ENCODE results near the gene NUDT15.
"Not testable (repeated sequence)": the region's sequence is repeated elsewhere in the genome, so short reads cannot be mapped to it uniquely, and the experiment has no call there.

Gene NUDT15

DNA sequence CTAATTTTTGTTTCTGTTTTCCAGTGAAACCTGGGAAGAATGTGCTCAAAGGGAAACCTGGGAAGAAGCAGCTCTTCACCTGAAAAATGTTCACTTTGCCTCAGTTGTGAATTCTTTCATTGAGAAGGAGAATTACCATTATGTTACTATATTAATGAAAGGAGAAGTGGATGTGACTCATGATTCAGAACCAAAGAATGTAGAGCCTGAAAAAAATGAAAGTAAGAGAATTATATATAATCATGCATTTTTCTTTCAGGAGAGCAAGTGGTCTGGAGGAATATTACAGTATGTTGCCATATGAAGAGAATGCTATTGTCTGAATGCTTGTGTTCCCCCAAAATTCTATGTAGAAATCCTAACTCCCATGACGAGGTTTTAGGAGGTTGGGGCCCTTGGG is 3.4 kb downstream of the NUDT15 start:
- FAIRE-seq, result no peak
- DNase-seq (ENCODE audit: insufficient read length, low spot score), result no peak

DNA sequence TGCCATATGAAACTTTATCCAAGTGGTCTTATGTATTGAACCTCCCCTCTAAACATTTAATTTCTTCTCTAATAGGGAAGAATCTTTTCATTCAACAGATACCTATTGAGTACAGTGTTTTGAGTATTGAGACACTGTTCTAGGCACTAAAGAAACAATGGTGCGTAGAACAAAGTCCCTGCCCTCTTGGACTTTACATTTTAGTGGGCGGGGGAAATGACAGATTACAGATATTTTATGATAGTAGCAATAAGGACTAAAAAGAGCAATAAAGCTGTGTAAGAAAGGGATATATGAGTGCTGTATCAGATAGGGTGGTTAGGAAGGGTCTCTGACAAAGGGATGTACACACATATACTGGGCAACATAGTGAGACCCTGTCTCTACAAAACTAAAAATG is 5.4 kb downstream of the NUDT15 start:
- no peak for DNase-seq (ENCODE audit: insufficient read length, low spot score)
- no peak for FAIRE-seq

DNA sequence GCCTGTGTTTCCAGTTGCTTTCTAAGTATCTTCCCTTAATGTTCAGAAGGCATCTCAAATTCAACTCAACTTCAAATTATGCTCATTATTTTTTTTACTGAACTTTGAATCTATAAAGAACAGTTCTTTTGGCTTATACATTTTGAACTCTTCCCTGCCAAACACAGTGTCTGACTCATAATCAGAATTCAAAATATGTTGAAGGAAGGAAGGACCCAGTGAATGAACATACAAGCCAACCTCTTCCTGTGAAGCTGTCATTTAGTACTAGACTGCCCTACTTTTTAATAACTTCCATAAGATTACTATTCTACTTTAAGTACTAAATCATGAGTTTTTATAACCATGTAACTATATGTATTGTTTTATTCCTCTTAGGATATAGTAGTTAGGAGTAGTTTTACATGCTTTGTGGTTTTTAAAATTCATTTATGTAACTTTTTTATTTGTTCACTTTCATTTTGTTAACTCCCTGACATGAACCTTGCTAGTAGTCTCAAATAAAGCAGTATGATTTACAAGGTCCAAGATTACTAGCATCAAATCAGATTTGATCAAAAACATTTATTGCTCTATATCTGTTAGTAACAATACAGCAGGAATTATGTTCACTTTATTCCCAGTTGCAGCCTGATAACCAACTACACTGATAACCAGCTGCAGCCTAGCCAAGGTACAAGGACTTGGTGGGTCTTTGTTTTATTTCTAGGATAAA is 6.4 kb downstream of the NUDT15 start:
- DNase-seq (ENCODE audit: insufficient read length, low spot score) (no peak), FAIRE-seq (no peak)

DNA sequence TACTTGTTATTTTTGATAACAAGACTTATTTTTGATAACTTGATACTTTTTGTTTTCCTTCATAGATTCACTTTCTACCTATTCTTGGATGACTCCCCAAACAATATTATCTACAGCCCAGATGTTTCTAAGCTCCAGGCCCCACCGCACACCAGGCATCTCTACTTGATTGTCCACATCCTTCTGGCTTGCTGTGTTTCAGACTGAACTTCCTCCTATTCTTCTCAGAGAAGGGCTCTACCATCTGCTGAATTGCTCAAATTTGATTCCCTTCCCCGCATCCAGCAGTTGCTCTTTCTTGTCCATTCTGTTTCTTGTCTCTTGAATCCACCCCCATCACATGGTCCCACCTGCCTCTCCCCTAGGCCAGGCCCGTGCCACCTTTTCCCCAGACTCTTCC is 13.0 kb downstream of the NUDT15 start:
- FAIRE-seq (no peak), DNase-seq (ENCODE audit: insufficient read length, low spot score) (no peak)

DNA sequence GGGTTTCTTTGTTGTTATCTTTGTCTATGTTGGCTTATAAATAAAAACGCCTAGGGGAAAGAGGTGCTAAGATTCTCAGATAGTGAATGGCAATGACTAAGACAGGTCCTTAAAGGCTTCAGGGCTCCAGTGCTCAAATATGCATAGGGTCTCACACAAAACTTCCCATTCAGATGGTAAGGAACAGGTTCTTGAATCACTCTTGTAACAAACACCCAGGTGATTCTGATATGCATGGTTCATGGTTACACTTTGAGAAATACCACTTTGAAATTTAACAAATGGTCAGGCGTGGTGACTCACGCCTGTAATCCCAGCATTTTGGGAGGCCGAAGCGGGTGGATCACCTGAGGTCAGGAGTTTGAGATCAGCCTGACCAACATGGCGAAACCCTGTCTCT is 17.1 kb downstream of the NUDT15 start:
- no peak for DNase-seq (ENCODE audit: insufficient read length, low spot score)
- no peak for FAIRE-seq

DNA sequence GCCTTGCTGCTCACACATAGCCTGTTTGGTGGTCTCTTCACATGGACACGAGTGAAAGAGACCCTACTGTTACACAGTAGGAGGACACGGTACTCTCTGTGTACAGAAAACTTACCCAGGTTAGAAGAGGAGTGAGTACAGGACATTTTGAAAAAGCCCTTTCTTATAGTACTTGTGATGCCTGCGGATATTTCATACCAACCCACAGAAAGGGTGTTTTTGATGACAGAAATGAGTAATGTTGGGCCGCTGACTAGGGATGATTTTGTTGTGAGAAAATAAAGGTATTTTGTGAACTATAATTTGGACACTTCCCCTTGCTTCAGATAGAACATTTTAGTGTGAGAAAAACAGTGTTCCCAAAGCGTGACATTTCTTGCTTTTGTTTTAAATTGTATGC is 18.2 kb downstream of the NUDT15 start:
- DNase-seq (ENCODE audit: insufficient read length, low spot score) (no peak), FAIRE-seq (no peak)

DNA sequence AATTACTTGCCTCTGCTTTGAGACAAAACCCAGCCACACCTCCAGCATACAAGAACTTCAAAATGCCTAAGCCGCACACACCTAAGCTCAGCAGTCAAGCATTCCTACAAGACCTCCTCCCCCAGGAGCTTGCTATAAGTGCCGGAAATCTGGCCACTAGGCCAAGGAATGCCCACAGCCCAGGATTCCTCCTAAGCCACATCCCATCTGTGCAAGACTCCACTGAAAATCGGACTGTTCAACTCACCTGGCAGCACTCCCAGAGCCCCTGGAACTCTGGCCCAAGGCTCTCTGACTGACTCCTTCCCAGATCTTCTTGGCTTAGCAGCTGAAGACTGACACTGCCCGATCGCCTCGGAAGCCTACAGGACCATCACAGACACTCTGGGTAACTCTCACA is 21.0 kb downstream of the NUDT15 start:
- FAIRE-seq; DNase-seq (ENCODE audit: insufficient read length, low spot score): not testable (repeated sequence)

DNA sequence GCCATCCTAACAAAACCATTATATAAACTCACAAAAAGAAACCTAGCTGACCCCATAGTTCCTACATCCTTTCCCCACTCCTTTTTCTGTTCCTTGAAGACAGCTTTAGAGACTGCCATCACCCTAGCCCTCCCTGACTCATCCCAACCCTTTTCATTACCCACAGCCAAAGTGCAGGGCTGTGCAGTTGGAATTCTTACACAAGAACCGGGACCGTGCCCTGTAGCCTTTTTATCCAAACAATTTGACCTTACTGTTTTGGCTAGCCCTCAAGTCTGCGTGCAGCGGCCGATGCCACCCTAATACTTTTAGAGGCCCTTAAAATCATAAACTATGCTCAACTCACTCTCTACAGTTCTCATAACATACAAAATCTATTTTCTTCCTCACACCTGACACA is 22.4 kb downstream of the NUDT15 start:
- FAIRE-seq; DNase-seq (ENCODE audit: insufficient read length, low spot score): not testable (repeated sequence)

DNA sequence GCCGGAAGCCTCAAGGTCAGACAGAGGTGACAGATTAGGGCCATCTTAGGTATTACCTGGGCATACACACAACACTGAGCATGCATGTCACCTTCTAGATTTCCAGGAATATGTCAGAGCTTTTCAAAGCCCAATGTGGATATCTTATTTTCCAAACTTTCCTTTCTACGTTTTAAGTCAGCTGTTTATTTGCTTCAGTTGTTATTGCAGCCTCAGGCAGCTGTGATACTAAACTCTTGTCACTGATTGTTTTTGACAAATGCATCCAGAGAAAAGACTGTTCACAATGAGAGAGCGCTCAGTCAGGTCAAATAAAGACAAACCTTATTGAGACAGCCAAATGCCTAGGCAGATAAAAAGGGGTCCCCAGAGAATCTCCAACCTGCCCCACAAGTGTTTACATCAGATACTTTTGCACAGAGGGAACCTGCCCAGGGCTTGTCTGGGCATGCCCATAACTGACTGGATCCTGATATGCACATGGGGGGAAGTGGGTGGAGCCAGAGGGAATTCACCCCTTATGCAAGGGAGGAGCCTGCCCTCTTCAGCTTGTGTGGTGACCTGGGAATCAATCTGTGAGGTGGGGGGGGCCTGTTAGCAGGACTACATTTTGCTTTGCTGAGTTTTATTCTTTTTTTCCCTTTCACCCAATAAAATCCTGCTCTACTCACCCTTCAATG is 28.9 kb downstream of the NUDT15 start:
- FAIRE-seq (no peak), DNase-seq (ENCODE audit: insufficient read length, low spot score) (no peak)

DNA sequence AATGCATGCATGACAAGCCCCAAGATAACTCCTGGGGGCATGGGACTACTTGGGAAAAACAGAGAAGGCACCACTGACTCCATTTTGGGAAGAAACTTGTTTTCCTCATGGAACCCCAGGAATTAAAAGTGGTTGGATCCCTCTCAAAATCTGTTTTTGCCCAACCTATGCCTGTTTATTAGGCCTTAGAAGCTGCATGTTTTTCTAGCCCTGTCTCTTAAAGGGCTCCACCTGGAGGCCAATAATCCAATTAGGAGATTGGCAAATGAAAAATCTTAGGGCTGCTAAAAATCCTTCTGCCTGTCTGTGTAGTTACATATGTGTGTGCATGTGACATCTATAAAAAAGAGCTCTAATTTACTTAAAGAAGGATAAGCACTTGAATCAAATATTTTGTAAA is 30.5 kb downstream of the NUDT15 start:
- DNase-seq (ENCODE audit: insufficient read length, low spot score) (no peak), FAIRE-seq (no peak)

DNA sequence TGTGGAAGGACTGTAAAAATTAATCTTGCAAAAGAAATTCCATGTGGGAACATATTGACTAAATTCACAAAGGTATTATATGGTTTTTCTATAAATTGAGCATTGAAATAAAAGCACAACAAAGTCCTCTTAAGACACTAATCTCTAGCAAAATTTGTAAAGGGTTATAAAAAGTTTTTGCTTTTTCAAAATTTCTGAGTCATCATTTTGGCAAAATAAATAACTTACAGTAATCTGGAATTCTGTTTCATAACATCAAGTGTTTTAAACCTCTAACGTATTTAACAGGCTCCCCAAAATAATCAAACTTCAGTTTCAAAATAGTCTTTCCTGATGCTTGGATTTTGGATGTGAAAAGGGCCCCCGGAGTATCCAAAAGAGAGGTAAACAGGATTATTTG is 31.4 kb downstream of the NUDT15 start:
- no peak for FAIRE-seq
- DNase-seq (ENCODE audit: insufficient read length, low spot score), result no peak

DNA sequence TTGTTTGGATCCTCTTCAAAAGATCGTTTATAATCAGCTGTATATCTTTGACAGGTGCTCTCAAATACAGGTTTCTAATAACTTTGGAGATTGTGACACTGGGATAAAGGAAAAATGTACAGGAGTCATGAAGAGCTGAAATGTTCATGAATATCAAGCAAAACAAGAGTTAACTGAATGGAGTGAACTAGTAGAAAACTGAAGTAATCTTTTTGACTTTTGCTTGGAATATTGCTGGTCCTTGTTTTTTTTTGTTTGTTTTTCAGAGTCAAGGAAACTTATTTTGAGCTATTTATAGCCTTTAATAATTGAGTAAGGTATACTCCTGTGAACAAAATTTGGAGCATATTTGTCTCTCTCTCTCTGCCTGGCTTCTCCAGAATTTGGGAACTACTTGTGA is 32.0 kb downstream of the NUDT15 start:
- FAIRE-seq (no peak), DNase-seq (ENCODE audit: insufficient read length, low spot score) (no peak)

DNA sequence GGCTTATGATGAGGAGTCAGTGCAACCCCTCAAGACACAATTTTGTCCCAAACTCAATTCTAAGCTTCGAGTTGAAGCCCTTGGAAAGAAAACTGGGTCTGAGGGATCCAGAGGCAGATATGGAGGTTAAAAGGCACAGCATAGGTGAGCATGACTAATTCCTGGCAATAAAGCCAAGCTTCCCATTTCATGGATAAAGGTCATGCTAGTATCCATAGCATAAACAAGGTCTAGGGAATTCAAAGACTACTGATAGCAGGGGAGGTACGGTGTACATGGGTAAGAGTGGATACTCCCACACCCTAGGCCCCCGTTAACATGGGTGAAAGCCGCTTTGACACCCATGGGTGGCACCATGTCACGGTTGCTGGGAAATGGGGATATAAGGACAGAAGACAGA is 33.4 kb downstream of the NUDT15 start:
- DNase-seq (ENCODE audit: insufficient read length, low spot score) (no peak), FAIRE-seq (no peak)

DNA sequence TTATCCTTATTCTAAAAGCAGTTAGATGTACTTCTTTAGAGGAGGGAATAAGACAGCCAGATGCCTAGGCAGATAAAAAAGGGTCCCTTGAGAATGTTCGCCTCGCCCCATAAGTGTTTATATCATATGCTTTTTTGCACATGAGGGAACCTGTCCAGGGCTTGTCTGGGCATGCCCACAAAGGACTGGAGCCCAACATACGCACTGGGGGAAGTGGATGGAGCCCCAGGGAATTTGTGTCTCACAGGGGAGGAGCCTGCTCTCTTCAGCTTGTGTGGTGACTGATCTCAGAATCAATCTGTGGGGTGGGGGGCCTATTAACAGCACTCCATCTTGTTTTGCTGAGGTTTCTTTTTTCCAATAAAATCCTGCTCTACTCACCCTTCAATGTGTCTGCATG is 34.8 kb downstream of the NUDT15 start:
- no peak for DNase-seq (ENCODE audit: insufficient read length, low spot score)
- FAIRE-seq, result no peak

DNA sequence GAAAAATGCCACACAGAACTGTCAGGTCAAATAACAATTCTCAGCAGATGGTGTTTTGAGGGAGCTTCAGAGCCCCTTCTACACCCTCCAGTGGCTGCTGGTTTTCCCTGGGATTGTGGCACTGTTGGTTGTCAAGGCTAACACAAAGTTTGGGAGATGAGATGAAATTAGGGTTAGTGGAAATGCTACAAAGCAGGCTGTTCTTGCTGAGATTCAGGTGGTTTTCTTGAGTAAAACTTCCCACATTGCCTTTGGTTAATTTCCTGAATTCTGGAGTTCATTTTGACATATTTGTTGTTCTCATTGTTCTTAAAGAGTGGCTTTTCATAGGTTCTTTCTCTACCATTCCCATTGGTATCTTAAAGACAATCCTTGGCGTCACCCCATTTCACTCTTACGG is 35.3 kb downstream of the NUDT15 start:
- DNase-seq (ENCODE audit: insufficient read length, low spot score) (no peak), FAIRE-seq (no peak)

DNA sequence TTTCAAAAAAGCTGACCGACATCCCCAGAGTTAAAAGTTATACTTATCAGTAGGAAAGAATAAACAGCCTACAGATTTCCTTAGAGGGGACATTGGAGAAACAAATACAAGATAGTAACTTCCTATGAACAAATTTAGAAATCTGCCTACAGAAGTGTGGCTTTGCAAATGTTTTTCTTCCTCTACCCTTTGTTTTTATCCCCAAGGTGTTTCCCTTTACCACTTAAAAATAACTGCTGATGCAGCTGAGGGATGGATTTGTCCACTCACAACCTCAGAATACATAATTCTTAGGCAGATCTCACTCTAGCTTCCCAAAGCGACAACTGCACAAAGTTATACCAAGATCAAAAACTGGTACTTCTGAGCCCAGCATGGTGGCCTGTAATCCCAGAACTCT is 36.5 kb downstream of the NUDT15 start:
- no peak for FAIRE-seq

DNA sequence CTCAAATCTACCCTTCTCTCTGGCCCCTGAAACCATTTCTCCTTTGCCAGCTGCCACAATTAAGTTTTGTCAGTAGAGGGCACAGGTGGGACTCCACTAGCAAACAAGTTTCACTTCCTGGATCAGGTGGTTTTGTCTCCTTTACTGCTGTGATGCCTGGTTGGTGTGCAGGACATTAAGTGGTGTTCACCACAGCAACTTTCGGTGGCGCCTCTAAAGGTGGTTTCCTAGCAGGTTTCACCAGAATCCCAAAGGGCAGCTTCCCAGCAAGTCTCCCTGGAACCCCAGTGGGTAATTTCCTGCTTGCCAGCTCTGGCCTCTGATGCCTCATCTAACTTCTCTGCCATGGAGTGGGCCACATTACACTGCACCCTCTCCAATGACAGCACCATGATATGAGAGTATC is 40.7 kb downstream of the NUDT15 start:
- no peak for FAIRE-seq
- DNase-seq (ENCODE audit: insufficient read length, low spot score), result no peak

More for the DNA sequence above, 36.5 kb downstream of the NUDT15 start:
- DNase-seq (ENCODE audit: insufficient read length, low spot score), result no peak

DNA sequence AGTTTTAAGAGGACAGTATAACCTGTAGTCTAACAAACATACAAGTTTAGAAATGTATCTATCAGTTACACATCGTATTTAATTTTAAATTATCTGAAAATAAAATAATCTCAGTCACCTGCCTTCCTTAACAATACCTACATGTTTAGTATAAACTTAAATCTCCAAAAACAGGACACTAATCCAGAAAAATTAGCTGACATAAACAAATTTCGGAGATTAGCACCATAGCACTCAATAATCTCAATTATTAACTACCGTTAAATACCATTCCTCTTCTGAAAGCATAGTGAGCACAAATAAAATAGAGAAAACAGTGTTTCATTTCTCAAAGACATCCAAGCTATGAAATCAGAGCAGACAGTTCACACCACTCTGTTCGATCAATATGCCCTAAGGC is 44.2 kb downstream of the NUDT15 start:
- DNase-seq (ENCODE audit: insufficient read length, low spot score), result no peak
- FAIRE-seq, result no peak

DNA sequence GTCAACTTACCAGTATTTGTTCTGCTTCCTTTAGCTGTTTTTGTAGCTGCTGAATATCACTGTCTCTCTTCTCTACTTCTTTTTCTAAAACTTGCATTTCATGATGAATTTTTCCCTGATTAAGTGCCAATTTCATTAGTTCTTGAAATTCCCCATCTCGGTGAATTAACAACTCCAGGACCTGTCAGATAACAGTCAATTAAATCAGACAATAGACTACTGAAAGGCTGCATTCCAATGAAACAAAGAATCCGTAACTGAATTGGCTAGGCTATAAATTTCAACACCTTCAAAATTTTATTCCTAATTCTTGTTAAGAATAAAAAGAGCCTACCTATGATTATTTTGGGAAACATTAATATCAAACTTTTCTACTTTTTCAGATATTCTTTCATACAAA is 48.7 kb downstream of the NUDT15 start:
- no peak for DNase-seq (ENCODE audit: insufficient read length, low spot score)
- no peak for FAIRE-seq

DNA sequence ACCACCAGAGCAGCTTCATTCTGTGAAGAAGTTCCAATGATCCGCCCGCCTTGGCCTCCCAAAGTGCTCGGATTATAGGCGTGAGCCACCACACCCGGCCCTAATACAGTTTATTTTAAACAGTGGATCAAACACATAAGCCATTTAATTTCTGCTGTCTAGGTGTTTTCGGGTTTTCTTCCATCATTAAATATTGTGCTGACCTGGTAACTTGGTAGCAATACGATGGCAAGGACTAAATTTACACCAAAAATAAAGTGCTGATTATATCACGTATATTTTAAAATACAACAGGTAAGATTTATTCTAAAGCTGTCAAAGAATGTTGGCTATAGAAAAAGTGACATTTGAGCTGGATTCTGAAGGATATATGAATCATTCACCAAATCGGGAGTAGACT is 56.1 kb downstream of the NUDT15 start:
- no peak for DNase-seq (ENCODE audit: insufficient read length, low spot score)
- no peak for FAIRE-seq

DNA sequence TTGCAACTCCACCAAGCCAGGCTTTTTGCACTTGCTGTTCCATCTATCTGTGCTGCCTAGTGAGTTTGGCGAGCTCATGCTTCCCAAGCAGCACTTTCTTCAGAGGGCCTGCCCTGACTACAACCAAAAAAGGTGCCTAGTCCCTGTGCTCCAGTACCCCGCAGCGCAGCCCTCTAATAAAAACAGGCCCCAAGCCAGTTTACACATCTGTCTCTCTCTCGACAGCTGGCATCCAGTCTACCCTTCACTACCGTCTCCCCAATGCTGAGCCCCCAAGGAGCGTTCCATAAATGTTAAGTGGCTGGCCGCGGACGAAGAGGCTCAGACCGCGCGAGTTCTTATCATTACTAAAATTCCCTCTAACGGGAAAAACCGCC is 56.9 kb downstream of the NUDT15 start:
- DNase-seq (ENCODE audit: insufficient read length, low spot score) (no peak), FAIRE-seq (no peak)

DNA sequence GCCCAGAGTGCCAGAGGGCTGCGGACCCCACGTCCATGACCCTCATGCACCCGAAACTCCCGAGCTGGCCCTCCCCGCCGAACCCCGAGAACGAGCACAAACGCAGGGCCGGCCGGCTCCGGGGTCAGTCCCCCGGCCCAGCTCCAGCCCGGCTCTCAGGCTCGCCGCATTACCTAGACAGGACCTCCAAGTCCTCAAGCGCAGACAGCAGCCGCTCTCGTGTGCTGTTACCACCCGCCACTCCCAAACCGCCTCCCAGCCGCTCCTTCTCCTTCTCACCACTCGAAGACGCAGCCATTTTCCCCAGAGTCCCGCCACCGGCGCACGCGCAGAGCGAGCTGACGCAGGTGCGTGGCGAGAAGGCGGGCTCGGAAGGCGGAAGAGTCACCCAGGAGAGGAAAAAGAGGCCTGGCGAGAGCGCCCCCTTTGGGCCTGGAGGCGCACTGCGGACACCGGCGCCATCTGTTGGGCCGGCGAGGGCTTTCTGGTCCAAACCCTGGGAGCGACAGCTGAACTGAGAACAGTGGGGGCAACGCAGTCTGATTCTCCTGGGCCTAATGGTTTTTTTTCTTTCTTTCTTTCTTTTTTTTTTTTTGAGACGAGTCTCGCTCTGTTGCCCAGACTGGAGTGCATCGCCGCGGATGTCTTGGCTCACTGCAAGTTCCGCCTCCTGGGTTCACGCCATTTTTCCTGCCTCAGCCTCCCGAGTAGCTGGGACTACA is 57.4 kb downstream of the NUDT15 start, which contains the start of gene MED4:
Gene MED4, minus strand, starts transcription at position 324 of the 722 bp plus-strand sequence. Its CDS starts 26 bp downstream, at position 298.
- FAIRE-seq (no peak), DNase-seq (ENCODE audit: insufficient read length, low spot score) (peak; percentile 91)
